PFSK-1 (cell line): ENCODE results near the gene DNAH6.

Experiments
- FOXP2 ChIP-seq: optimal IDR thresholded peaks from 2 replicates; pipeline ENCODE3; 2011; ENCODE audit warnings: borderline replicate concordance, control low read depth, inconsistent platforms; ENCODE audit not compliant: insufficient read depth; ENCODE audit errors: extremely low read length, extremely low read depth
- POLR2AphosphoS5 ChIP-seq: IDR thresholded peaks from 2 replicates; pipeline ENCODE4 v1.6.1; 2012; ENCODE audit warnings: low read depth, mild to moderate bottlenecking, control low read depth, low read length, moderate library complexity
- REST ChIP-seq, 2 experiments: IDR thresholded peaks; 2 replicates each; pipeline versions ENCODE4 v1.6.1 to v1.8.0; 2011 to 2012; ENCODE audit warnings: low read depth in 2 of 2, low read length in 2 of 2, control low read depth in 1 of 2, inconsistent platforms in 1 of 2, mild to moderate bottlenecking in 1 of 2, moderate library complexity in 1 of 2; ENCODE audit not compliant: insufficient read depth in 1 of 2
- SIN3A ChIP-seq: IDR thresholded peaks from 2 replicates; pipeline ENCODE4 v1.6.1; 2012; ENCODE audit warnings: mild to moderate bottlenecking, low read length, moderate library complexity, borderline replicate concordance; ENCODE audit not compliant: insufficient read depth
- TAF1 ChIP-seq: IDR thresholded peaks from 2 replicates; pipeline ENCODE4 v1.6.1; 2012; ENCODE audit warnings: low read length, control low read depth, borderline replicate concordance; ENCODE audit not compliant: insufficient read depth

- no peak for TF ChIP-seq POLR2AphosphoS5
- no peak for TF ChIP-seq REST (IDR thresholded peaks at IDR 0.05; ENCODE audit: insufficient read depth in 1 of 2, low read depth in 2 of 2, low read length in 2 of 2)
- TF ChIP-seq TAF1 = no peak
- TF ChIP-seq FOXP2 = no peak
- no peak for TF ChIP-seq SIN3A
Measured at GRCh38 chr2:84862006-84862405, 345.7 kb downstream of the DNAH6 start.
